ENCODE results near the gene PIK3AP1.

PIK3AP1 gene

DNA sequence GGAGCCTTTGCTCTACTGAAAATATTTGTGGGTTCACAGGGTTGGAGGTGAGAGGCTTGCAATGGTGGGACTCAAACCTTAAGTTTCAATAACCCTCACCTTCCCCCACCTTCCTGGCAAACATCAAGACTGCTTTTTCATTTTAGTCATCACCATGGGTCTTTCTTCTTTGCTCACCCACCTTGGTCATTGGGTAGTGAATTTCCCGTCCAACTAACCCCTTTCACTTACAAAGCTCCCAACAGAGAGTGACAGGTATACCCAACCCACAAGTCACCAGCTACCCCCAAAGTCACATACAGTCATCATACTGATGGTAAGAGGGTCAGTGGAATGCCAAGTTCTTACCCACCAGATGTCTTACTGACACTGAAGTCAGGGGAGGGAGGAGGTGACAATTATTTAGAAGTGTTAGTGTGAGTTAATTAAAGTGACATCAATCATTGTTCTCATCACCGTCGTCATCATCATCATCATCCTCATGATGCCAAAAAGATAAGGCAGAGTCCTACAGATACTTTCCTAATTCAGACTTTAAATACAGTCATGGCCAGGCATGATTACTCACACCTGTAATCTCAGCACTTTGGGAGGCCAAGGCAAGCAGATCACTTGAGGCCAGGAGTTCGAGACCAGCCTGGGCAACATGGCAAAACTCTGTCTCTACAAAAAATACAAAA is 49.0 kb downstream of the PIK3AP1 start:
- DNase-seq: no peak

- no peak for DNase-seq
These were observed 49.5 kb downstream of the PIK3AP1 start for GRCh38 chr10:96670786-96671185.

DNA sequence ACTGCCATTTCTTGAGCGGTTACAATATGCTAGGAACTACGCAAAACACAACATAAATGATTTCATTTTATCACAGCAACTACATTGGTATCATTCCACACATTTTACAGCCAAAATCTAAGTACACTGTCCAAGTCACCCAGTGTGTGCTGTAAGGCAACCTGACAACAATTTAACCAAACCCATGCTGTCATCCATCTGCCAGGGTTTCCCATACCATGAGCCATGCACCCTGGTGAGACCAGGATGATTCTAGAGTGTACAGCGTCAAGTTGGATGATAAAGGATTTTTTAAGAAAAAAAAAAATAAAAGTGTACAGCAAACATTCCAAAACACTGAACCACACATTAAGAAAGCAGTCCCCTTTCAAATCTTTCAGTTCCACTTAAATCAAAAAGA is 52.9 kb downstream of the PIK3AP1 start:
- DNase-seq: no peak

- no peak for DNase-seq
These were observed 53.6 kb downstream of the PIK3AP1 start for GRCh38 chr10:96666741-96667140.

GRCh38 chr10:96665306-96665705 is 55.0 kb downstream of the PIK3AP1 start:
- DNase-seq: no peak

GRCh38 chr10:96664563-96664962 is 55.8 kb downstream of the PIK3AP1 start:
- peak; percentile 65 for DNase-seq

DNA sequence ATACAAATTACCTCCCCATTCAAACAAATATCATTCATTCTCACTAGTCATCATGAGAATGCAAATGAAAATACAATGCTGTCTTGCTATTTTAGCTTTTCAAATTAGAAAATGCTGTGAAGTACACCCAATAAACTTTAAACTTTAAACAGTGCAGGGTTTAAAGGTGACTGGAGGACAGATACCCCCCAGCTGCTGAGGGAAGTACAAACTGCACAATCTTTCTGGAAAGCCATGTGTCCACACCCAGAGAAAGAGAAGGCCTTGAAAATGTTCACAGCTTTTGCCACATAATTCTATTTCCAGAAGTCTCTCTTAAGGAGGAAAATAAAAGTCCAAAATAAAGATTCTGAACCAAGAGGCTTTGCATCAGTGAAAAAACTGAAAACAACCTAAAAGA is 56.5 kb downstream of the PIK3AP1 start:
- no peak for DNase-seq

- no peak for DNase-seq
These were observed 58.7 kb downstream of the PIK3AP1 start for GRCh38 chr10:96661632-96662031.

GRCh38 chr10:96660297-96660696 is 60.0 kb downstream of the PIK3AP1 start:
- DNase-seq: no peak

- no peak for DNase-seq
These were observed 61.5 kb downstream of the PIK3AP1 start for GRCh38 chr10:96658844-96659243.

GRCh38 chr10:96657385-96657784 is 62.9 kb downstream of the PIK3AP1 start:
- DNase-seq: no peak

DNA sequence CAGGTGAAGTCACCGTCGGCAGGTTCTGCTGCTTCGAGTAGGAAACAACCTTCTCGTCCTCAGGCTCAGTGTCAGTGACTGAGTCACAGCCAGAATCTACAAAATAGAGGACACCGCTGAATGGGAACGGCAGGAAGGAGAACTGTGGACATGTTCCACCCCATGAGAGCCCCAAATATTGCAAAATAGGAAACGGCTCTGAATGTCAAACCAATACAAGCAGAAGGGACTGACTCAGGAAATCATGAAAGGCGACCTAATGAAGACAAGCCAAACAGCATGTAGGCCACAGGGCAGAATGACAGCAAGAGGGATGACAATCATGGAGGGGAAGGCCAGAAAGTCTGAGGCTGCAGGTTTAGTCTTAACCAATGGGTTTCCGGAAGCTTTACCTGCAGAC is 63.5 kb downstream of the PIK3AP1 start:
- peak; percentile 69 for DNase-seq

DNA sequence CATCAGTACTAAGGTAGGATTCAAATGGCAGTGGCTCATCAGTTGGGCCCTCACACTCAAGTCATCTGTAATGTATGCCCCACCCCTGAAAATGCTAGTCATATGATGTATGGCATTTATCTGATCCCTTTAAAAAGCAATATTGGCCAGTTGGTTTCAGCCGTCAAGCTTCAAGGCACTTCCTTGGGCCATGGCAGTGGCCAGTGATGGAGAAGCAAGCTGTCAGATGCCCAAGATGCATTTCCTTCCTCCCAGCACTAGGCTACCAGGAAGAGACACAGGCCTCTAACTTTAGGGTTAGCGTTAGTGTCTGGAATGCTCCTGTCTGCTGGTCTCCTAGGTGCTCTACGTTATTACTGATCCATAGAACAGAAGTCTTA is 64.1 kb downstream of the PIK3AP1 start:
- DNase-seq: peak; percentile 52

GRCh38 chr10:96655461-96656197 is 64.7 kb downstream of the PIK3AP1 start:
- DNase-seq: peak; percentile 72

DNA sequence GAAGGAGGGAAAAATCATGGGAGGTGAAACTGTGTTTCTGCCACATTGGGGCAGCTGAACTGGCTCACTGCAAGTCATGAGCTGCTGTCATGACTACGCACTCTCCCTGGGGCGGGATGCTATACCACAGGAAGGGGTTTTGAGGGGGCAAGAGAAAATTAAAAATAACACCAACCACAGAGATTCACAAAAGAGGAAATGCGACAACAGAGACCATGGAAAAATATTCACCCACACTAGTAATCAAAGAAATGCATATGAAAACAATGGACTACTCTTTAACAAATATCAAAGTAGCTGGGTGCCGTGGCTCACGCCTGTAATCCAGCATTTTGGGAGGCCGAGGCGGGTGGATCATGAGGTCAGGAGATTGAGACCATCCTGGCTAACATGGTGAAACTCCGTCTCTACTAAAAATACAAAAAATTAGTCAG is 68.3 kb downstream of the PIK3AP1 start:
- peak; percentile 94 for DNase-seq

- no peak for DNase-seq
These were observed 69.4 kb downstream of the PIK3AP1 start for GRCh38 chr10:96650958-96651357.

DNA sequence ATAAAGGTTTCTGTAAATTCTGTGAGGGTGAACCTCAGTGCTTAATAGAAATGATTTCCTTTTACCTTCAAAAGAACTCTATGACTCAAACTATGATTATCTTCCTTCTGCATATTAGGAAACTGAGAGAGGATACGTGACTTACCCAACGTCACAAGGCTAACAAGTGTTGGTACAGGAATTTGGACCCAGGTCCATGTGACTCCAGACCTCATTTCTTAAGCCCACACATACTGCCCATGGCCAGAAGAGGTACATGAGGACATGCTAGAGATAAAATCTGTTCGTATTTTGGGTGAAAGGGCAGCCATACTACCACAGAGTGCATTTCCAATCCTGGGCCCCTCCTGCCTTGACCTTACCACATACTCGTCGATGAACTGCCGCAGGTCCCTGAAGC is 72.0 kb downstream of the PIK3AP1 start:
- DNase-seq: no peak

GRCh38 chr10:96647466-96647865 is 72.8 kb downstream of the PIK3AP1 start:
- no peak for DNase-seq

GRCh38 chr10:96646751-96647166 is 73.6 kb downstream of the PIK3AP1 start:
- peak; percentile 41 for DNase-seq

DNA sequence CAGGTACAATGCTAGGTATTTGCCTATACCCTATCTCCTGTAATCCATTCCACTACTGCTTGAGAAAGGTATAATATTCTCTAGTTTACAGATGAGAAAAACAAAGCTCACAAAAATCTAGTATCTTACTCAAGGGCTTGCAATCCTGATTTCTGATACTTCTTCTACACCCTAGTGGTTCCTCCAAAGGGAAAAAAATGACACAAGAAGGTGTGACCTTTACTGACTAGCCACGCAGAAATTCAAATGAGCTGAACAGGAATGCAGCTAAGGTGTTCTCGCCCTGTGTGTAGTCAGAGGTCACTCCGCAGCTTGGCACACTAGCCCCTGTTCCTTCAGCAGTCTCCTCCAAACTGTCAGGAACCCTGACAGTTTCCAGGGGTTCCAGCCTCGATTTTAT is 74.0 kb downstream of the PIK3AP1 start:
- DNase-seq: no peak

GRCh38 chr10:96645191-96645721 is 75.1 kb downstream of the PIK3AP1 start:
- no peak for DNase-seq

GRCh38 chr10:96643920-96644319 is 76.4 kb downstream of the PIK3AP1 start:
- peak; percentile 40 for DNase-seq

DNA sequence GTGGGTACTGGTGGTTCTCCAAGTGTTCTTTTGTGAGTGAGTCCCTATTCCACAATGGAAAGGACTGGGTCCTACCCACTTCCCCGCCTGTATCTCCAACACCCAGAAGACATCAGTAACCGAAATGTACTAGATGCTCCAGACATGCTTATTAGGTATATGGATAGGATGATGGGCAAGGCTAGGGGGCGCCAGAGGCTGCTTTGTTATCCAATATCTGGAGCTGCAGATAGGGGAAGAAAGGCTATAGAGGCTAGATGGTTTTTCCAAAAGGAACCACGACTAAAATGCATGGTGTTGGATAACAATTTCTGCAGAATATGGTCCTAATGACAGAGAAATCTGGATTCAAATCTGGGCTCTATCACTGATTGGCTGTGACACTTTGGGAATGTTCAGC is 77.3 kb downstream of the PIK3AP1 start:
- peak; percentile 94 for DNase-seq

GRCh38 chr10:96642530-96642929 is 77.8 kb downstream of the PIK3AP1 start:
- no peak for DNase-seq

Measured in hematopoietic multipotent progenitor cell treated with erythropoietin and hydrocortisone succinate and interleukin-3 and kit ligand, for 4 days (in vitro differentiated cells).